ENCODE measurements around the gene ACTR1B. TPM values are rescaled to one million over a fixed set of nuclear protein-coding genes. Genes with fewer than 3 reads are reported as not detected.
A peak's percentile ranks its signal among the peaks of the same experiment; 100 is the strongest.

ACTR1B gene
- total RNA-seq, 1 donor from 2014 or later, result 35.6 TPM

DNA sequence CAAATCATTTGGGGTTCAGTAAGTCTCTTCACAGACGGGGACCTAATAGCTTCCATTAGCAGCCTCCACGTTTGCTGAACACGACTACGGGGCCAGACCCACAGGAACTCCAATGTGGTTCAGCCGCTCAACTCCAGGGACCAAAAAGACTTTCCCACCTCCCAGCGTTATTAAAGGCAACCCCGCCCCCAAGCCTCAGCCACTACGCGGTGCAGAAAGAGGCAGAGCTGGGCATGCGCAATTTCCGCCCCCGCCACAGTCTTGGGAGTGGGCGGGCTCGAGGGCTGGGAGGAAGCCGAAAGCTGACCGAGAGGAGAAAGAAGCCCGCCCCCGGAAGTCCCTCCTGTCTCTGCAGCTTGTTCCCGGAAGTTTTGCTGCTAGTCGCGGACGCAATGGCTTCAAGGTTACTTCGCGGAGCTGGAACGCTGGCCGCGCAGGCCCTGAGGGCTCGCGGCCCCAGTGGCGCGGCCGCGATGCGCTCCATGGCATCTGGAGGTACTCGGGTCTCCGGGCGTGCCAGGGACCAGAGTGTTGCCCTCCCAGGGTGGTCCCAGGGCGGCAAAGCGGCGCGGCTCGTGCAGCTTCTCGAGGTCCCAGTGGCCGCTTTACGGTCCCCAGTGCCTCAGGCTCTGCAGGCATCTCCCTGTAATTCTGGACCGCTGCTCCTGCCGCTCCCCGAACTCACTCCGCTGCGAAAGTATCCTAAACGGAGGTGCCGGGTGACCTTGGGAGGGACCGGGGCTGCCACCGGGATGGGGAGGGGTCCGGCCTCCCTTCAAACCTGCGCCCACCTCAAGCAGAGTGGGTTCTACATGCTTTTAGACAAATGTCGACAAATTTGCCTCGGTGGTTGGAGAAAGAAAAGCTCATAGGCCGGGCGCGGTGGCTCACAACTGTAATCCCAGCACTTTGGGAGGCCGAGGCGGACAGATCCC is 17.9 kb downstream of the ACTR1B start, which contains the start of gene COX5B:
TSS of gene COX5B (plus strand) at position 368 of the 935 bp plus-strand sequence. CDS start at position 393, 25 bp downstream.
- peak within 1 kb of the TSS; percentile 97 for H3K27ac Mint-ChIP-seq (ENCODE audit: unreplicated experiment)
- H3K27me3 Mint-ChIP-seq (ENCODE audit: low read depth, unreplicated experiment), result no peaks in the 10 kb centered on the region
- FAIRE-seq (no peak), DNase-seq (ENCODE audit: low read depth) (peak; percentile 90)
- peaks cover 22% of the 10 kb centered on the region for H3K79me2 ChIP-seq (ENCODE audit: insufficient read depth, low read length)
- H4K20me1 ChIP-seq (ENCODE audit: insufficient read depth, low read length), result peaks cover 5% of the 10 kb centered on the region
- H3K27ac ChIP-seq (ENCODE audit: low read depth, low read length), result peak within 1 kb of the TSS; percentile 79
- H3K36me3 Mint-ChIP-seq (ENCODE audit: low read depth, unreplicated experiment), result peaks cover 6% of the 10 kb centered on the region
- peak within 1 kb of the TSS; percentile 95 for H3K4me2 ChIP-seq (ENCODE audit: low read length)
- H3K4me1 ChIP-seq (ENCODE audit: insufficient read depth, low read length), result peaks cover 13% of the 10 kb centered on the region
- peak within 1 kb of the TSS; percentile 90 for H3K4me3 ChIP-seq (ENCODE audit: insufficient read depth, low read depth, low read length)
- no peaks in the 10 kb centered on the region for H3K9me3 Mint-ChIP-seq (ENCODE audit: unreplicated experiment)
- H3K4me1 Mint-ChIP-seq (ENCODE audit: low read depth, unreplicated experiment), result peaks cover 7% of the 10 kb centered on the region
- peak within 1 kb of the TSS; percentile 94 for H3K9ac ChIP-seq (ENCODE audit: low read length)
- TF ChIP-seq EZH2 (IDR thresholded peaks at IDR 0.05; ENCODE audit: insufficient read depth, low read length), result no peak
- TF ChIP-seq, protein P1, sequence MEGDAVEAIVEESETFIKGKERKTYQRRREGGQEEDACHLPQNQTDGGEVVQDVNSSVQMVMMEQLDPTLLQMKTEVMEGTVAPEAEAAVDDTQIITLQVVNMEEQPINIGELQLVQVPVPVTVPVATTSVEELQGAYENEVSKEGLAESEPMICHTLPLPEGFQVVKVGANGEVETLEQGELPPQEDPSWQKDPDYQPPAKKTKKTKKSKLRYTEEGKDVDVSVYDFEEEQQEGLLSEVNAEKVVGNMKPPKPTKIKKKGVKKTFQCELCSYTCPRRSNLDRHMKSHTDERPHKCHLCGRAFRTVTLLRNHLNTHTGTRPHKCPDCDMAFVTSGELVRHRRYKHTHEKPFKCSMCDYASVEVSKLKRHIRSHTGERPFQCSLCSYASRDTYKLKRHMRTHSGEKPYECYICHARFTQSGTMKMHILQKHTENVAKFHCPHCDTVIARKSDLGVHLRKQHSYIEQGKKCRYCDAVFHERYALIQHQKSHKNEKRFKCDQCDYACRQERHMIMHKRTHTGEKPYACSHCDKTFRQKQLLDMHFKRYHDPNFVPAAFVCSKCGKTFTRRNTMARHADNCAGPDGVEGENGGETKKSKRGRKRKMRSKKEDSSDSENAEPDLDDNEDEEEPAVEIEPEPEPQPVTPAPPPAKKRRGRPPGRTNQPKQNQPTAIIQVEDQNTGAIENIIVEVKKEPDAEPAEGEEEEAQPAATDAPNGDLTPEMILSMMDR (IDR thresholded peaks at IDR 0.05; ENCODE audit: insufficient read depth, low read depth, low read length), result no peak
- peak within 1 kb of the TSS; percentile 93 for H3K4me3 Mint-ChIP-seq (ENCODE audit: unreplicated experiment)
- H3K9me3 ChIP-seq (ENCODE audit: insufficient read depth, low read depth, low read length), result no peaks in the 10 kb centered on the region
- H3K36me3 ChIP-seq (ENCODE audit: insufficient read depth, low read length), result peaks cover 15% of the 10 kb centered on the region
- no peaks in the 10 kb centered on the region for H3K27me3 ChIP-seq (ENCODE audit: insufficient read depth, low read length)
- H2AFZ ChIP-seq (ENCODE audit: low read depth, low read length), result peak within 1 kb of the TSS; percentile 98

DNA sequence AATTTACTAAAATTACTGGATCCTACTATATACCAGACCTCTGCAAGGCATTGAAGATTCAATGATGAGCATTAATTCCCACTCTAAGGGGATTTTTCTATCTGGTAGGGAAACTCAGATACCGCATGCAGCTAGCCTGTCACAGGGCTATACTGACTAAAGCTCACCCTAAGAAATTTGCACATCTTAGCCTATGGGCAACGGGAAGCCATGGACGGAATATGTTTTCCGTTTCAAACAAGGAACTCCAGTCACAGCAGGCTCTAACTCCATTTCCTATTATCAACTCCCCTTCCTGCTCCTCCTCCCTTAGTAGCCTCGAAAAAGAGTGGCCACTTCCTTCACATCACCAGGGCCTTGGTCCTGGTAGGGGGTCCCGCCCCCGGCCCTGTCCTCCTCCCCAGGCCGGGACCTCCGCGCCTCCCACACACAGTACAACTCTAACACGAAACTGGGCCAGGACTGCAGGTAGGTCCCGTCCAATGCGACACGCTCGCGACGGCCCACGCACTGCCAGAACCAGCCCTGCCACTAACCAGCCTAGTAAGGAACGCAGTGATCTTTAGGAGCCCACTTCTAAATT is 18.6 kb downstream of the ACTR1B start:
- DNase-seq (ENCODE audit: low read depth), result peak; percentile 7
- Histone ChIP-seq H3K4me1 (ENCODE audit: insufficient read depth, low read length) (peaks cover 13% of the 10 kb centered on the region), H3K36me3 (ENCODE audit: insufficient read depth, low read length) (peaks cover 15% of the 10 kb centered on the region), H3K9me3 (ENCODE audit: insufficient read depth, low read depth, low read length) (no peaks in the 10 kb centered on the region), H3K4me3 (ENCODE audit: insufficient read depth, low read depth, low read length) (peak overlapping the region; percentile 90), H4K20me1 (ENCODE audit: insufficient read depth, low read length) (peaks cover 5% of the 10 kb centered on the region), H3K27me3 (ENCODE audit: insufficient read depth, low read length) (peaks cover 2% of the 10 kb centered on the region), H3K4me2 (ENCODE audit: low read length) (peak overlapping the region; percentile 95), H3K79me2 (ENCODE audit: insufficient read depth, low read length) (peaks cover 22% of the 10 kb centered on the region), H2AFZ (ENCODE audit: low read depth, low read length) (peak overlapping the region; percentile 98), H3K27ac (ENCODE audit: low read depth, low read length) (peak overlapping the region; percentile 79), H3K9ac (ENCODE audit: low read length) (peak overlapping the region; percentile 94)
- no peak for FAIRE-seq
- TF ChIP-seq EZH2 (IDR thresholded peaks at IDR 0.05; ENCODE audit: insufficient read depth, low read length), result no peak
- TF ChIP-seq, protein P1 (IDR thresholded peaks at IDR 0.05; ENCODE audit: insufficient read depth, low read depth, low read length), result no peak
- Mint-ChIP-seq H3K4me3 (ENCODE audit: unreplicated experiment) (peak overlapping the region; percentile 93), H3K27me3 (ENCODE audit: low read depth, unreplicated experiment) (no peaks in the 10 kb centered on the region), H3K9me3 (ENCODE audit: unreplicated experiment) (no peaks in the 10 kb centered on the region), H3K27ac (ENCODE audit: unreplicated experiment) (peak overlapping the region; percentile 97), H3K36me3 (ENCODE audit: low read depth, unreplicated experiment) (peaks cover 4% of the 10 kb centered on the region), H3K4me1 (ENCODE audit: low read depth, unreplicated experiment) (peaks cover 7% of the 10 kb centered on the region)

Measured in astrocyte (in vitro differentiated cells and primary cell).